CD14-positive monocyte (primary cell): Measurements from ENCODE around the gene DNAAF2. TPM values are rescaled to one million over a fixed set of nuclear protein-coding genes. Genes with fewer than 3 reads are reported as not detected.

Experiments used
- DNase-seq, 3 donors: peaks; one replicate each; pipeline ENCODE4 v3.0.0-alpha.2; 2011 to 2022
- H2AFZ ChIP-seq: 2 replicates; pipeline ENCODE4 v1.6.0; 2012; ENCODE audit warnings: mild to moderate bottlenecking, low read depth, low read length, inconsistent platforms; ENCODE audit not compliant: insufficient read depth, poor library complexity, severe bottlenecking
- H3K27ac ChIP-seq, 2 donors: 1 replicate in 1 of 2; 2 replicates in 1 of 2; pipeline ENCODE4 v1.5.1; 2012 to 2013; ENCODE audit warnings: low read length in 2 of 2, control low read depth in 1 of 2, inconsistent platforms in 1 of 2, low read depth in 1 of 2, mild to moderate bottlenecking in 1 of 2
- H3K27me3 ChIP-seq, 2 donors: one replicate each; pipeline versions ENCODE4 v1.6.0 to v1.6.1; 2011 to 2013; ENCODE audit warnings: low read length in 2 of 2; ENCODE audit not compliant: control insufficient read depth in 2 of 2, insufficient read depth in 2 of 2
- H3K36me3 ChIP-seq, 2 donors: replicated peaks in 1 of 2; 1 replicate in 1 of 2; 2 replicates in 1 of 2; pipeline versions ENCODE4 v1.5.1 to v1.6.1; 2012 to 2013; ENCODE audit warnings: low read length in 2 of 2, control low read depth in 1 of 2, inconsistent platforms in 1 of 2, mild to moderate bottlenecking in 1 of 2; ENCODE audit not compliant: insufficient read depth in 2 of 2, control insufficient read depth in 1 of 2
- H3K4me1 ChIP-seq, 2 donors: 1 replicate in 1 of 2; 2 replicates in 1 of 2; pipeline versions ENCODE4 v1.5.1 to v1.6.1; 2012 to 2013; ENCODE audit warnings: low read length in 2 of 2, control low read depth in 1 of 2, inconsistent platforms in 1 of 2, mild to moderate bottlenecking in 1 of 2, moderate library complexity in 1 of 2; ENCODE audit not compliant: insufficient read depth in 2 of 2, control insufficient read depth in 1 of 2
- H3K4me2 ChIP-seq: replicated peaks from 2 replicates; pipeline ENCODE3; 2012; ENCODE audit warnings: low read length, moderate library complexity, mild to moderate bottlenecking; ENCODE audit not compliant: poor library complexity, severe bottlenecking; ENCODE audit errors: extremely low read depth
- H3K4me3 ChIP-seq, 3 experiments: fragments of 200-600 bp in 1 of 3; sonication (generic) in 1 of 3; replicated peaks in 1 of 3; 1 replicate in 2 of 3; 2 replicates in 1 of 3; pipeline ENCODE4 v1.5.1; 2011 to 2013; ENCODE audit warnings: low read length in 3 of 3, mild to moderate bottlenecking in 3 of 3, control low read depth in 2 of 3, low read depth in 2 of 3, inconsistent platforms in 1 of 3, moderate library complexity in 1 of 3
- H3K79me2 ChIP-seq: 2 replicates; pipeline ENCODE4 v1.6.0; 2012; ENCODE audit warnings: mild to moderate bottlenecking, control low read depth, inconsistent platforms, low read length, moderate library complexity; ENCODE audit not compliant: insufficient read depth
- H3K9ac ChIP-seq: 2 replicates; pipeline ENCODE4 v1.6.0; 2017; ENCODE audit warnings: low read length, mild to moderate bottlenecking; ENCODE audit not compliant: insufficient read depth, poor library complexity, severe bottlenecking
- H3K9me3 ChIP-seq, 2 donors: replicated peaks in 1 of 2; 1 replicate in 1 of 2; 2 replicates in 1 of 2; pipeline versions ENCODE4 v1.5.1 to v1.6.1; 2012 to 2013; ENCODE audit warnings: low read length in 2 of 2, control low read depth in 1 of 2; ENCODE audit not compliant: control insufficient read depth in 1 of 2, insufficient read depth in 1 of 2
- H4K20me1 ChIP-seq: 2 replicates; pipeline ENCODE4 v1.6.0; 2012; ENCODE audit warnings: mild to moderate bottlenecking, low read length, control low read depth, moderate library complexity; ENCODE audit not compliant: insufficient read depth
- H3K27ac Mint-ChIP-seq, 7 donors: one replicate each; pipeline ENCODE4 v1.8.0; 2020; ENCODE audit warnings: mild to moderate bottlenecking in 7 of 7, mixed read lengths in 7 of 7, moderate library complexity in 6 of 7, inconsistent platforms in 2 of 7
- H3K27me3 Mint-ChIP-seq, 3 donors: one replicate each; pipeline ENCODE4 v1.8.0; 2021 to 2022; ENCODE audit warnings: low read depth in 3 of 3, mild to moderate bottlenecking in 3 of 3, mixed read lengths in 3 of 3, moderate library complexity in 3 of 3, inconsistent platforms in 1 of 3
- H3K36me3 Mint-ChIP-seq, 2 donors: one replicate each; pipeline ENCODE4 v1.8.0; 2020; ENCODE audit warnings: mixed read lengths in 2 of 2, inconsistent platforms in 1 of 2, mild to moderate bottlenecking in 1 of 2
- H3K4me1 Mint-ChIP-seq: one replicate; pipeline ENCODE4 v1.8.0; 2020; ENCODE audit warnings: mild to moderate bottlenecking, mixed read lengths
- H3K4me3 Mint-ChIP-seq, 2 donors: one replicate each; pipeline ENCODE4 v1.8.0; 2020; ENCODE audit warnings: mild to moderate bottlenecking in 2 of 2, mixed read lengths in 2 of 2, moderate library complexity in 1 of 2
- H3K9me3 Mint-ChIP-seq, 7 donors: one replicate each; pipeline ENCODE4 v1.8.0; 2020 to 2022; ENCODE audit warnings: mixed read lengths in 7 of 7, mild to moderate bottlenecking in 6 of 7, moderate library complexity in 6 of 7, inconsistent platforms in 2 of 7
- CTCF ChIP-seq: fragments of 200-600 bp; IDR thresholded peaks from one replicate; pipeline ENCODE4 v1.8.0; 2022; ENCODE audit warnings: antibody characterized with exemption, mild to moderate bottlenecking
- WGBS: methylation state at CpG from one replicate; pipeline ENCODE4 v1.1.5; 2013; ENCODE audit warnings: missing lambda C conversion rate; ENCODE audit not compliant: insufficient coverage; 5-methylcytosine and 5-hydroxymethylcytosine counted together
- intact Hi-C, 2 donors: fragments of 100-400 bp; cut with micrococcal nuclease; formaldehyde crosslinking; loops; one replicate each; pipeline versions ENCODE4 v1.15.0 to v1.15.1; 2023
- polyA plus RNA-seq, 3 donors: library from polyadenylated mRNA; depleted of rRNA in 1 of 3; unstranded in 2 of 3; stranded (reverse) in 1 of 3; fragments of 300-500 nt in 2 of 3; fragments of >200 nt in 1 of 3; fragmentation: Illumina TruSeq in 2 of 3; gene quantifications; 1 replicate in 2 of 3; 2 replicates in 1 of 3; pipeline ENCODE4 v1.2.3, GENCODE V29; 2012 to 2021
- small RNA-seq: library from RNA; depleted of rRNA; stranded (forward); fragments of <200 nt; gene quantifications from one replicate; pipeline ENCODE3, GENCODE V24; 2012; ENCODE audit warnings: low read depth; ENCODE audit not compliant: insufficient read length

Gene DNAAF2
- polyA plus RNA-seq, 3 donors, result 1.9 to 6.9 (median 6.8) TPM

- peaks cover 57% of the 10 kb centered on the region for H3K79me2 ChIP-seq
- H3K4me3 Mint-ChIP-seq, result no peak overlapping the region
- intact Hi-C loops, result no loop called here
Observed at GRCh38 chr14:49579841-49580240, 55.2 kb downstream of the DNAAF2 start.

DNA sequence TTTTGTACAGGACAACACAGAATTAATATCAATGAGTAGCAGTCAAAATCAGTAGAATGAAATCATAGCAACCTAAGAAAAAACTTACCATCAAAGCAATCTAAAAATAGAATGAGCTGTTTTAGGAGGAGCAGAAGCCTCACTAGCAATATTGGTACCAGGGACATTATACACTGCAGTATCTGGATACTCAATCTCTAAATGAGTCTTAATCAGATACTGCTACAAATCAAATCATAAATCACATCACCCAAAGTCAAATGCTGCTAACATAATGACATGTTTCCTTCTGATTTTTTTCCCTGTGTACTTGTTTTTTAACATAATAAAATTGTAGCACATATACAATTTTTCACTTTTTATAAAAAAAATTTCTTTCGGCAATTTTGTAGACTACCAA lies 56.9 kb downstream of the DNAAF2 start:
- Histone ChIP-seq H3K9me3 (no peaks in the 10 kb centered on the region), H3K4me1 (no peaks in the 10 kb centered on the region), H3K4me3 (no peak overlapping the region), H3K27ac (no peak overlapping the region), H3K4me2 (no peak overlapping the region), H2AFZ (no peak overlapping the region), H4K20me1 (peaks cover 45% of the 10 kb centered on the region), H3K36me3 (peaks cover 29 to 66% of the 10 kb centered on the region in 2 donors), H3K27me3 (no peaks in the 10 kb centered on the region), H3K9ac (no peak overlapping the region), H3K79me2 (peaks cover 40% of the 10 kb centered on the region)
- peaks cover 56 to 69% of the 10 kb centered on the region in 2 donors for H3K36me3 Mint-ChIP-seq
- peaks cover 0 to 6% (median 0%) of the 10 kb centered on the region in 7 donors for H3K9me3 Mint-ChIP-seq
- TF ChIP-seq CTCF, result no peak
- no peaks in the 10 kb centered on the region for H3K27me3 Mint-ChIP-seq
- WGBS, result 100% methylated on average over 1 of the region's 1 CpG
- intact Hi-C loops, result no loop called here
- H3K4me3 Mint-ChIP-seq, result no peak overlapping the region
- H3K27ac Mint-ChIP-seq, result peak overlapping the region in 1 of 7 donors; percentile 20
- H3K4me1 Mint-ChIP-seq, result peaks cover 19% of the 10 kb centered on the region
- no peak for DNase-seq

More at GRCh38 chr14:49579841-49580240, 55.2 kb downstream of the DNAAF2 start:
- Histone ChIP-seq H3K36me3 (peaks cover 39 to 68% of the 10 kb centered on the region in 2 donors), H3K9ac (no peak overlapping the region), H3K9me3 (no peaks in the 10 kb centered on the region), H3K4me3 (no peak overlapping the region), H3K27ac (no peak overlapping the region), H3K4me1 (peaks cover 10% of the 10 kb centered on the region in 2 donors), H4K20me1 (peaks cover 60% of the 10 kb centered on the region), H3K4me2 (no peak overlapping the region), H2AFZ (no peak overlapping the region), H3K27me3 (no peaks in the 10 kb centered on the region)
- Mint-ChIP-seq H3K4me1 (peaks cover 33% of the 10 kb centered on the region), H3K9me3 (no peaks in the 10 kb centered on the region), H3K27me3 (peaks cover 0 to 3% (median 0%) of the 10 kb centered on the region in 3 donors), H3K27ac (no peak overlapping the region), H3K36me3 (peaks cover 56 to 72% of the 10 kb centered on the region in 2 donors)
- no peak for DNase-seq
- WGBS, result 100% methylated on average over 1 of the region's 2 CpGs
- TF ChIP-seq CTCF, result no peak

Small RNA genes lying within 50 kb of the gene (small RNA-seq; reads per million reads assigned to genes)
- not detected for gene AL139099.3
- gene AL139099.4, result not detected
- gene RF00019, result not detected
- gene RNU6ATAC30P, result not detected

Other genes starting within 250 kb of the DNAAF2 start
- gene RPS29, start 48.9 kb downstream of the DNAAF2 start, polyA plus RNA-seq, result 1,000 to 10,000 TPM; 2,325 to 4,497 (median 2,965) TPM
- gene LRR1, start 36.3 kb downstream of the DNAAF2 start, polyA plus RNA-seq, result 10 to 100 TPM in 2 of 3 donors, 1 to 10 TPM in 1; 3.4 to 12.7 (median 10.5) TPM
- 100 to 1,000 TPM; 237 to 454 (median 408) TPM for gene RPL36AL, start 14.6 kb downstream of the DNAAF2 start, polyA plus RNA-seq
- 10 to 100 TPM in 2 of 3 donors, 1 to 10 TPM in 1; 8.9 to 38.0 (median 36.3) TPM for gene MGAT2, start 14.4 kb downstream of the DNAAF2 start, polyA plus RNA-seq
- gene POLE2, start 53.0 kb upstream of the DNAAF2 start, polyA plus RNA-seq, result under 1 TPM; 0.18 to 0.57 (median 0.47) TPM
- 1 to 10 TPM in 2 of 3 donors, under 1 TPM in 1; 0.92 to 1.6 (median 1.5) TPM for gene KLHDC1, start 57.9 kb upstream of the DNAAF2 start, polyA plus RNA-seq
- 10 to 100 TPM; 27.3 to 45.9 (median 43.1) TPM for gene KLHDC2, start 132.9 kb upstream of the DNAAF2 start, polyA plus RNA-seq
- 10 to 100 TPM; 18.3 to 27.6 (median 22.2) TPM for gene NEMF, start 217.5 kb upstream of the DNAAF2 start, polyA plus RNA-seq